ENCODE measurements around the gene SLC1A2. TPM values are rescaled to one million over a fixed set of nuclear protein-coding genes. Genes with fewer than 3 reads are reported as not detected.

Gene SLC1A2
- total RNA-seq, 4 donors from 2014 or later: 0.17 to 0.69 (median 0.37) TPM

- intact Hi-C loops (cut with DNase I): no loop called here
- WGBS: 56% methylated on average over 1 of the region's 1 CpG
- no peaks in the 10 kb centered on the region for H3K27me3 ChIP-seq
- H3K27ac ChIP-seq (replicated peaks in 1 of 4): no peak overlapping the region
- TF ChIP-seq POLR2AphosphoS5 (IDR thresholded peaks at IDR 0.05) (no peak), POLR2A (IDR thresholded peaks at IDR 0.05; ENCODE audit: low read depth) (no peak), EP300 (IDR thresholded peaks at IDR 0.05) (no peak), CTCF (IDR thresholded peaks at IDR 0.05) (no peak)
- no peaks in the 10 kb centered on the region for H3K9me3 ChIP-seq
- H3K4me3 ChIP-seq: no peak overlapping the region
- no peak for DNase-seq (ENCODE audit: extremely low spot score)
- no peaks in the 10 kb centered on the region for H3K36me3 ChIP-seq
- peaks cover 21 to 40% (median 27%) of the 10 kb centered on the region in 4 donors for H3K4me1 ChIP-seq
Observed at GRCh38 chr11:35347921-35348331, 71.4 kb downstream of the SLC1A2 start.

GRCh38 chr11:35347173-35347878, 72.0 kb downstream of the SLC1A2 start:
- Histone ChIP-seq H3K9me3 (no peaks in the 10 kb centered on the region), H3K4me3 (no peak overlapping the region), H3K27me3 (no peaks in the 10 kb centered on the region), H3K27ac (replicated peaks in 1 of 4) (no peak overlapping the region), H3K4me1 (peaks cover 17 to 35% (median 23%) of the 10 kb centered on the region in 4 donors), H3K36me3 (no peaks in the 10 kb centered on the region)
- TF ChIP-seq EP300 (IDR thresholded peaks at IDR 0.05) (no peak), POLR2A (IDR thresholded peaks at IDR 0.05; ENCODE audit: low read depth) (no peak), CTCF (IDR thresholded peaks at IDR 0.05) (no peak), POLR2AphosphoS5 (IDR thresholded peaks at IDR 0.05) (no peak)
- WGBS: 78% methylated on average over 6 of the region's 6 CpGs
- DNase-seq (ENCODE audit: extremely low spot score): no peak
- intact Hi-C loops (cut with DNase I): no loop called here

GRCh38 chr11:35346472-35347156, 72.7 kb downstream of the SLC1A2 start:
- H3K9me3 ChIP-seq: no peaks in the 10 kb centered on the region
- no peak overlapping the region for H3K4me3 ChIP-seq
- H3K36me3 ChIP-seq: no peaks in the 10 kb centered on the region
- TF ChIP-seq POLR2A (IDR thresholded peaks at IDR 0.05; ENCODE audit: low read depth) (no peak), POLR2AphosphoS5 (IDR thresholded peaks at IDR 0.05) (no peak), EP300 (IDR thresholded peaks at IDR 0.05) (no peak), CTCF (IDR thresholded peaks at IDR 0.05) (no peak)
- no peak for DNase-seq (ENCODE audit: extremely low spot score)
- WGBS: 85% methylated on average over 6 of the region's 6 CpGs
- H3K27ac ChIP-seq (replicated peaks in 1 of 4): no peak overlapping the region
- no peaks in the 10 kb centered on the region for H3K27me3 ChIP-seq
- intact Hi-C loops (cut with DNase I): no loop called here
- peaks cover 10 to 30% (median 16%) of the 10 kb centered on the region in 4 donors for H3K4me1 ChIP-seq

GRCh38 chr11:35344681-35345574, 74.4 kb downstream of the SLC1A2 start:
- 76% methylated on average over 9 of the region's 9 CpGs for WGBS
- Histone ChIP-seq H3K27me3 (no peaks in the 10 kb centered on the region), H3K27ac (replicated peaks in 1 of 4) (no peak overlapping the region), H3K4me1 (peaks cover 15 to 30% (median 16%) of the 10 kb centered on the region in 4 donors), H3K4me3 (no peak overlapping the region), H3K9me3 (no peaks in the 10 kb centered on the region), H3K36me3 (no peaks in the 10 kb centered on the region)
- TF ChIP-seq EP300 (IDR thresholded peaks at IDR 0.05): no peak
- TF ChIP-seq POLR2A (IDR thresholded peaks at IDR 0.05; ENCODE audit: low read depth): no peak
- no peak for TF ChIP-seq POLR2AphosphoS5 (IDR thresholded peaks at IDR 0.05)
- no peak for TF ChIP-seq CTCF (IDR thresholded peaks at IDR 0.05)
- intact Hi-C loops (cut with DNase I): no loop called here
- DNase-seq (ENCODE audit: extremely low spot score): no peak
